NCI-H1105 treated with DMSO at 0.1 percent for 48 hours (cell line): ENCODE results near the gene ACSL5.

Experiments
- DNase-seq: peaks from one replicate; lab custom pipeline; 2025; lab: John Stamatoyannopoulos, UW

Gene ACSL5

DNA sequence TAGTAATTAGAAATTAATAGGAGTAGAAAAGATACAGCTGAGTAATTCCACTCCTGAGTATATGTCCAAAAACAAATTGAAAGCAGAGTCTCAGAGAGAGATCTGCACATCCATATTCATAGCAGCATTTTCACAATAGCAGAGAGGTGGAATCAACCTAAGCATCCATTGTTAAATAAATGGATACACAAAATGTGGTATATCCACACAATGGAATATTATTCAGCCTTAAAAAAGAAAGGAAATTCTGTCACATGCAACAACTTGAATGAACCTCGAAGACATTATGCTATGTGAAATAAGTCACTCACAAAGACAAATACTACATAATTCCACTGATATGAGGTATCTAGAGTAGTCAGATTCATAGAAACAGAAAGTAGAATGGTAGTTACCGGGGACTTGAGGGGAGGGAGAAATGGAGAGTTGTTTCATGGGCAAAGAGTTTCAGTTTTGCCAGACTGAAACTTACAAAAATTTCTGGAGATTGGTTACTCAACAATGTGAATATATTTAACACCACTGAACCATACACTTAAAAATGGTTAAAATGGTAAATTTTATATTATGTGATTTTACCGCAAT is 91.5 kb downstream of the ACSL5 start:
- no peak for DNase-seq

DNA sequence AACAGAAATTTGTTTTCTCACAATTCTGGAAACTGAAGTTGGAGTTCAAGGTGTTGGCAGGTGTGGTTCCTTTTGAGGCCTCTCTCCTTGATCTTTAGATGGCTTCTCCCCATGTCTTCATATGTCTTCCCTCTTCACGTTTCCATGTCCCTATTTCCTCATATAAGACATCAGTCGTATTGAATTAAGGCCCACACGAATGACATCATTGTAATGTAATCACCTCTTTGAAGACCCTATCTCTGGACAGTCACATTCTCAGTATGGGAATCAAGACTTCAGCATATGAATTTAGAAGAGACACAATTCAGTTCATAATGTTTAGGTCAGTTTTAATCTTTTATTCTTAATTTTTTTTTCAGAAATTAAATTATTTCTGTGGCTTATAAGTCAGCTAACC is 92.9 kb downstream of the ACSL5 start:
- DNase-seq, result no peak

DNA sequence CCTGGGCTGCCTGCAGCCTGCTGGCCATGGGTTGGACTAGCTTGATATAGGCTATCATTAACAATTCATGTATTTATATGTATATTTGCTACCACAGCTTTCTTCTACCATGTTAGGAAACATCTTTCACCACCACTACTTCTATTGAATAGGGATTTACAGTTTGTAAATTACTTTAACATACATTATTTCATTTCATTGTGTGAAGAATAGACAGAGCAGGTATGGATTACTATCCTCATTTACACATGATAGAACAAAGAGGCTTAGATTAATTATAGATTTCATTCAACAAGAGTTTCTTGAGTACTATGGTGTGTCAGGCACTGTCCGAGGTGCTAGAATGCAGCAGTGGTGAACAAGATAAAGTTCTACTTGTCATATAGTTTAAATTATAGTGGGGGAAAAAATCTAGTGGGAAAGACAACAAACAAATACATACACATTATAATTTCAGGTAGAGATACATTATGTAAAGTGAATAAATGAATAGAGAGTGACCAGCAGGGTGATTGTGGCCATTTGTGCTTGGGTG is 93.7 kb downstream of the ACSL5 start:
- no peak for DNase-seq

DNA sequence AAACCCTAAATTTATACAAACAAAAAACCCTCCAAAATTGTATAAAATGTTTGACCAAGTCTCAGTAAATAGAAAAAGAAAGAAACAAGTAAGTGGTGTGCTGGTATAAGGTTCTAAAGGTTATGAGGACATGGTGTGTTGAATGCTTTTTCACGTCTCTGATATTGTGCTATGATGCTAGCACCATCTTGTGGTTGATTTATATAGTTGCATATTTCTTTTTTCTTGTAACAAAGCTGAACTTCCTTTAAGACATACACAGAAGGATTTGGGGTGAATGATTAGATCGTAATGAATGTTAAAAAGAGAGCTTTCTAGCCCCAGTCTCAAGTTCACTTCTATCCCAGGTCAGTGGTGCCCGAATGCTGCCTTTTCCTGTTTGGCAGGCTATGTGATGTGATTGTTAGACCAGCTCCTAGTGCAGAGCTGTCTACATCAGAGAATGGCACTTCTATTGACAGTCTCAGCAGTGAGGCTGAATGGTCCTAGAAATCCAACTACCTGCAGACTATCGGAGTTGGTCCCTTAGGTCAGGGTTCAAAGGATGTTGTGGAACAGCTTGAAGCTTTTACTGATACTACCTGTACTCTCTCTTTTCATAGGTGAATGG is 98.1 kb downstream of the ACSL5 start:
- peak; percentile 29 for DNase-seq

DNA sequence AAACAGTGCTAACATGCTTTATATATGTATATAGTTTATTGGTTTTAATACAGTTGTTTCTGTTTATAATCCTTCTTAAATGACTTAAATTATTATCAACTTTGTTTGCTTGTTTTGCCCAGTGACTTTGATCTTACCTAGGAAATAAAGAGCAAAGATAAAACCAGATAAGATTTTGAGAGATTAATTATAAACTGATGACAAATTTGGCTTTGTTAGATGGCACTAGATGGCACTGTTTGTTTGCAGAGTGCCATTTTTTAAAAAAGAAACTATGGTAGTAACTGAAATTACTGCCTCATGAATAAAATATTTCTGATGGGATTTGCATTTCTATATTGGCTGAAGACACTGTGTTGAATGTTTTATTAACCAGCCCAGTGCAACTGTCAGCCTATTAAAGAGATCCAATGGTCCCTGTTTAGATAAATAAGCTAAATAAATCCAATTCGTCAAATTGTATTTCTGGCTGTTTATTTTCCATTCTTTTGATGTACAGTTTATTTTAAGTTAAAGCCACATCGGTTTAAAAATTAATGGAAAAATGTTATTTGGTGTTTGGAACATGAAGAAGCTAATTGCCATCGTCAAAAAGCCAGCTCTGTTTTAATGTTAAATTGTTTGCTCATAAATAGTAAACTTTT is 101.8 kb downstream of the ACSL5 start:
- DNase-seq, result peak; percentile 1
